H1 (cell line): ENCODE measurements around the gene CNOT2. TPM values are rescaled to one million over a fixed set of nuclear protein-coding genes. Genes with fewer than 3 reads are reported as not detected.

ENCODE experiments used
- CTCF ChIA-PET: fragments of 300-600 bp; sonication (Branson Sonifier 250); formaldehyde crosslinking; loops from one replicate; lab custom pipeline; 2021; ENCODE audit not compliant: partially characterized antibody; lab: Charles Lee
- POLR2A ChIA-PET: fragments of 300-600 bp; sonication (Branson Sonifier 250); formaldehyde crosslinking; loops from one replicate; lab custom pipeline; 2021; ENCODE audit warnings: inconsistent platforms; ENCODE audit not compliant: partially characterized antibody; lab: Charles Lee
- DNase-seq, 2 experiments: peaks; one replicate each; pipeline versions ENCODE4 v3.0.0 to v3.0.0-alpha.2; 2010 to 2022; ENCODE audit warnings: low spot score in 2 of 2, low read depth in 1 of 2, mixed read lengths in 1 of 2
- FAIRE-seq: peaks from 2 replicates; lab custom pipeline; 2011; peaks lifted over from hg19 to GRCh38; lab: Jason Lieb, UNC
- H2AFZ ChIP-seq: 2 replicates; pipeline ENCODE4 v1.8.1; 2012; ENCODE audit warnings: low read length, inconsistent platforms
- H2AK5ac ChIP-seq: 2 replicates; pipeline ENCODE4 v1.6.1; 2013; ENCODE audit warnings: low read depth, low read length
- H2BK120ac ChIP-seq: replicated peaks from 2 replicates; pipeline ENCODE3; 2013; ENCODE audit warnings: low read depth, low read length, inconsistent platforms
- H2BK12ac ChIP-seq: 2 replicates; pipeline ENCODE4 v1.6.1; 2013; ENCODE audit warnings: low read depth, low read length
- H2BK15ac ChIP-seq: 2 replicates; pipeline ENCODE4 v1.6.1; 2013; ENCODE audit warnings: low read length
- H2BK20ac ChIP-seq: 2 replicates; pipeline ENCODE4 v1.6.1; 2013; ENCODE audit warnings: low read length
- H2BK5ac ChIP-seq: 2 replicates; pipeline ENCODE4 v1.6.1; 2013; ENCODE audit warnings: low read depth, low read length
- H3K14ac ChIP-seq: 2 replicates; pipeline ENCODE4 v1.6.1; 2013; ENCODE audit warnings: inconsistent platforms; ENCODE audit not compliant: insufficient read length
- H3K18ac ChIP-seq: 2 replicates; pipeline ENCODE4 v1.6.1; 2013; ENCODE audit warnings: low read length; ENCODE audit errors: extremely low read depth
- H3K23ac ChIP-seq: 2 replicates; pipeline ENCODE4 v1.6.1; 2013; ENCODE audit warnings: inconsistent platforms; ENCODE audit not compliant: insufficient read length
- H3K23me2 ChIP-seq: 2 replicates; pipeline ENCODE4 v1.6.1; 2013; ENCODE audit warnings: low read depth, low read length
- H3K27ac ChIP-seq: 2 replicates; pipeline ENCODE4 v1.6.1; 2011; ENCODE audit warnings: low read depth, low read length, inconsistent platforms
- H3K27me3 ChIP-seq, 4 experiments: replicated peaks in 1 of 4; 1 replicate in 1 of 4; 2 replicates in 3 of 4; pipeline versions ENCODE4 v1.6.1 to v1.8.1; 2011 to 2013; ENCODE audit warnings: low read length in 3 of 4, mild to moderate bottlenecking in 3 of 4, inconsistent platforms in 2 of 4, mixed read lengths in 2 of 4, moderate library complexity in 1 of 4; ENCODE audit not compliant: control insufficient read depth in 3 of 4, insufficient read depth in 3 of 4; ENCODE audit errors: extremely low read depth in 1 of 4
- H3K36me3 ChIP-seq, 4 experiments: 2 replicates each; pipeline versions ENCODE4 v1.6.1 to v1.8.1; 2011 to 2013; ENCODE audit warnings: mild to moderate bottlenecking in 4 of 4, low read length in 3 of 4, moderate library complexity in 2 of 4, control low read depth in 1 of 4, inconsistent platforms in 1 of 4; ENCODE audit not compliant: insufficient read depth in 4 of 4, control insufficient read depth in 2 of 4
- H3K4ac ChIP-seq: replicated peaks from 2 replicates; pipeline ENCODE3; 2013; ENCODE audit warnings: low read length, low read depth, mixed read lengths, inconsistent platforms; ENCODE audit not compliant: insufficient read length
- H3K4me1 ChIP-seq, 4 experiments: replicated peaks in 1 of 4; 1 replicate in 1 of 4; 2 replicates in 3 of 4; pipeline versions ENCODE4 v1.6.1 to v1.8.1; 2011 to 2013; ENCODE audit warnings: low read length in 3 of 4, inconsistent platforms in 2 of 4, mixed read lengths in 1 of 4; ENCODE audit not compliant: insufficient read depth in 4 of 4, control insufficient read depth in 3 of 4
- H3K4me2 ChIP-seq, 2 experiments: 2 replicates each; pipeline versions ENCODE4 v1.6.1 to v1.8.1; 2011 to 2013; ENCODE audit warnings: low read depth in 2 of 2, low read length in 2 of 2, control low read depth in 1 of 2, inconsistent platforms in 1 of 2, mild to moderate bottlenecking in 1 of 2; ENCODE audit not compliant: insufficient read depth in 1 of 2
- H3K4me3 ChIP-seq, 4 experiments: fragments of 200-600, 300-600 bp in 1 of 4; sonication (generic), shearing (Covaris generic), sonication (Bioruptor Twin) in 1 of 4; 2 replicates each; pipeline versions ENCODE4 v1.5.1 to v1.8.1; 2011 to 2016; ENCODE audit warnings: low read length in 4 of 4, low read depth in 3 of 4, control low read depth in 2 of 4, inconsistent platforms in 2 of 4, mild to moderate bottlenecking in 2 of 4, mixed read lengths in 1 of 4, moderate library complexity in 1 of 4; ENCODE audit not compliant: insufficient read depth in 2 of 4; ENCODE audit errors: extremely low read depth in 1 of 4
- H3K56ac ChIP-seq: replicated peaks from 2 replicates; pipeline ENCODE3; 2013; ENCODE audit warnings: low read depth, mild to moderate bottlenecking, mixed read lengths, low read length, inconsistent platforms; ENCODE audit not compliant: insufficient read length
- H3K79me1 ChIP-seq: 2 replicates; pipeline ENCODE4 v1.6.1; 2013; ENCODE audit warnings: low read depth, low read length, control low read depth
- H3K79me2 ChIP-seq, 2 experiments: 2 replicates each; pipeline versions ENCODE4 v1.6.1 to v1.8.1; 2012 to 2013; ENCODE audit warnings: low read length in 2 of 2, mild to moderate bottlenecking in 2 of 2, inconsistent platforms in 1 of 2; ENCODE audit not compliant: insufficient read depth in 2 of 2, control insufficient read depth in 1 of 2
- H3K9ac ChIP-seq, 4 experiments: replicated peaks in 1 of 4; 1 replicate in 1 of 4; 2 replicates in 3 of 4; pipeline versions ENCODE4 v1.6.1 to v1.8.1; 2011 to 2013; ENCODE audit warnings: low read depth in 3 of 4, low read length in 3 of 4, control low read depth in 2 of 4, mild to moderate bottlenecking in 2 of 4, moderate library complexity in 2 of 4, inconsistent platforms in 1 of 4; ENCODE audit errors: extremely low read depth in 1 of 4
- H3K9me3 ChIP-seq, 2 experiments: 2 replicates each; pipeline versions ENCODE4 v1.6.1 to v1.8.1; 2012 to 2013; ENCODE audit warnings: mild to moderate bottlenecking in 2 of 2, moderate library complexity in 2 of 2, control low read depth in 1 of 2, inconsistent platforms in 1 of 2, low read depth in 1 of 2, low read length in 1 of 2, mixed read lengths in 1 of 2; ENCODE audit not compliant: insufficient read depth in 2 of 2
- H4K20me1 ChIP-seq, 2 experiments: replicated peaks in 1 of 2; 2 replicates each; pipeline versions ENCODE3 to v1.8.1; 2011 to 2013; ENCODE audit warnings: inconsistent platforms in 2 of 2, low read length in 2 of 2, mild to moderate bottlenecking in 1 of 2; ENCODE audit not compliant: insufficient read depth in 2 of 2, control insufficient read depth in 1 of 2
- H4K5ac ChIP-seq: 2 replicates; pipeline ENCODE4 v1.6.1; 2013; ENCODE audit warnings: low read length, low read depth, mixed read lengths, inconsistent platforms; ENCODE audit not compliant: insufficient read length
- H4K8ac ChIP-seq: 2 replicates; pipeline ENCODE4 v1.8.0; 2013; ENCODE audit warnings: mild to moderate bottlenecking, moderate library complexity, low read length, inconsistent platforms; ENCODE audit not compliant: insufficient read depth; ENCODE audit errors: extremely low read depth
- H4K91ac ChIP-seq: replicated peaks from 2 replicates; pipeline ENCODE3; 2013; ENCODE audit warnings: low read length, mixed read lengths, inconsistent platforms; ENCODE audit not compliant: insufficient read length
- CEBPB ChIP-seq: IDR thresholded peaks from 2 replicates; pipeline ENCODE4 v1.6.1; 2012; ENCODE audit warnings: low read depth, low read length
- SP2 ChIP-seq: IDR thresholded peaks from 2 replicates; pipeline ENCODE4 v1.6.1; 2012; ENCODE audit warnings: mild to moderate bottlenecking, low read length, inconsistent platforms
- WGBS, 2 experiments: shearing (Covaris generic) in 1 of 2; methylation state at CpG; one replicate each; pipeline versions ENCODE4 v1.1.6 to v1.1.7; 2013 to 2015; ENCODE audit warnings: low lambda C conversion rate in 2 of 2, mixed read lengths in 2 of 2, inconsistent platforms in 1 of 2, low coverage in 1 of 2, missing lambda C conversion rate in 1 of 2; ENCODE audit not compliant: insufficient replicate concordance in 2 of 2, insufficient coverage in 1 of 2, insufficient read length in 1 of 2; ENCODE audit errors: extremely low coverage in 1 of 2, missing lambda C conversion rate in 1 of 2; 5-methylcytosine and 5-hydroxymethylcytosine counted together
- polyA plus RNA-seq, 7 experiments: library from polyadenylated mRNA; depleted of rRNA in 3 of 7; stranded (reverse) in 5 of 7; unstranded in 2 of 7; fragments of >200 nt in 5 of 7; fragments of 200-250 nt in 2 of 7; gene quantifications; 1 replicate in 5 of 7; 2 replicates in 1 of 7; 4 replicates in 1 of 7; pipeline versions ENCODE4 v1.2.1 to v1.2.3, GENCODE V29; 2011 to 2013; ENCODE audit warnings: missing spikeins in 2 of 7, mixed read lengths in 2 of 7
- total RNA-seq: library from RNA; stranded (reverse); fragmentation: NEBNext Ultra II Directional; extraction: Animal tissue kit (Norgen Biotek cat#: 25700); gene quantifications from 2 replicates; pipeline ENCODE4 v1.2.1, GENCODE V29; 2021

The CNOT2 gene
- total and polyA plus RNA-seq, 2 of the 8 experiments (the other 6 are each of a cell fraction or from before 2014, with no cell fraction given) = 61.2 to 64.8 TPM

GRCh38 chr12:70230934-70231606 is 12.2 kb upstream of the CNOT2 start:
- Histone ChIP-seq H3K79me1 (no peaks in the 10 kb centered on the region), H2BK12ac (no peak overlapping the region), H2BK20ac (no peak overlapping the region), H4K8ac (no peak overlapping the region), H3K27ac (no peak overlapping the region), H3K56ac (no peak overlapping the region), H3K36me3 (peaks cover 0 to 1% (median 0%) of the 10 kb centered on the region in 4 experiments; a peak in 1 of 8 replicates), H3K79me2 (no peaks in the 10 kb centered on the region), H4K5ac (no peak overlapping the region), H4K20me1 (no peaks in the 10 kb centered on the region), H2BK15ac (no peak overlapping the region), H3K14ac (no peak overlapping the region), H3K9me3 (no peaks in the 10 kb centered on the region), H3K4me1 (no peaks in the 10 kb centered on the region), H3K9ac (no peak overlapping the region), H4K91ac (no peak overlapping the region), H2BK120ac (no peak overlapping the region), H3K18ac (no peak overlapping the region), H3K4me2 (no peak overlapping the region), H3K4ac (no peak overlapping the region), H2BK5ac (no peak overlapping the region), H2AK5ac (no peak overlapping the region), H3K23ac (no peak overlapping the region), H2AFZ (no peak overlapping the region), H3K27me3 (no peaks in the 10 kb centered on the region), H3K23me2 (no peaks in the 10 kb centered on the region), H3K4me3 (no peak overlapping the region)
- 100% methylated on average over 1 of the region's 2 CpGs; no CpG with 5 or more reads in 1 of the 2 experiments for WGBS, 2 experiments
- CTCF ChIA-PET = interaction anchor here (1.0 kb wide), 1 partner anchor 330 kb away, joined by 5 read pairs; no protein-coding TSS in a partner anchor
- TF ChIP-seq SP2 = no peak
- TF ChIP-seq CEBPB = no peak
- FAIRE-seq = no peak
- POLR2A ChIA-PET = interaction anchor here (1.2 to 1.3 kb wide), 2 partner anchors 9 to 12 kb away, joined by 3 to 7 read pairs; partner anchors contain the start of gene CNOT2
- DNase-seq = no peak
